ENCODE results near the gene MACF1.

Gene MACF1

DNA sequence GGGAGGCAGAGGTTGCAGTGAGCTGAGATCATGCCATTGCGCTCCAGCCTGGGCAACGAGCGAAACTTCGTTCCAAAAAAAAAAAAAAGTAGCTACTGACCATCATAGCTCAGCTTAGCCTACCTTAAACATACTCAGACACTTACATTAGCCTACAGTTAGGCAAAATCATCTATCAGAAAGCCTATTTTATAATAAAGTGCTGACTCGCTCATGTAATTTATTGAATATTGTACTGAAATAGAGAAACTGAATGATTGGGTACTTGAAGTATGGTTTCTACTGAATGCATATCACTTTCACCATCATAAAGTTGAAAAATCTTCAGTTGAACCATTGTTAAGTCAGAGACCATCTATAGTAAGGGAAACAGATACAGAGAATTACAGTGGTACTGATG, 193.0 kb downstream of the MACF1 start:
- no peak for DNase-seq (ENCODE audit: low spot score)
- in situ Hi-C loops (cut with MboI; ENCODE audit: low sequenced_read_pairs, unreplicated experiment): no loop called here
- TF ChIP-seq, protein P1, sequence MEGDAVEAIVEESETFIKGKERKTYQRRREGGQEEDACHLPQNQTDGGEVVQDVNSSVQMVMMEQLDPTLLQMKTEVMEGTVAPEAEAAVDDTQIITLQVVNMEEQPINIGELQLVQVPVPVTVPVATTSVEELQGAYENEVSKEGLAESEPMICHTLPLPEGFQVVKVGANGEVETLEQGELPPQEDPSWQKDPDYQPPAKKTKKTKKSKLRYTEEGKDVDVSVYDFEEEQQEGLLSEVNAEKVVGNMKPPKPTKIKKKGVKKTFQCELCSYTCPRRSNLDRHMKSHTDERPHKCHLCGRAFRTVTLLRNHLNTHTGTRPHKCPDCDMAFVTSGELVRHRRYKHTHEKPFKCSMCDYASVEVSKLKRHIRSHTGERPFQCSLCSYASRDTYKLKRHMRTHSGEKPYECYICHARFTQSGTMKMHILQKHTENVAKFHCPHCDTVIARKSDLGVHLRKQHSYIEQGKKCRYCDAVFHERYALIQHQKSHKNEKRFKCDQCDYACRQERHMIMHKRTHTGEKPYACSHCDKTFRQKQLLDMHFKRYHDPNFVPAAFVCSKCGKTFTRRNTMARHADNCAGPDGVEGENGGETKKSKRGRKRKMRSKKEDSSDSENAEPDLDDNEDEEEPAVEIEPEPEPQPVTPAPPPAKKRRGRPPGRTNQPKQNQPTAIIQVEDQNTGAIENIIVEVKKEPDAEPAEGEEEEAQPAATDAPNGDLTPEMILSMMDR (IDR thresholded peaks at IDR 0.05; ENCODE audit: borderline replicate concordance, control extremely low read depth, extremely low read depth, insufficient read depth, missing control alignments): no peak

DNA sequence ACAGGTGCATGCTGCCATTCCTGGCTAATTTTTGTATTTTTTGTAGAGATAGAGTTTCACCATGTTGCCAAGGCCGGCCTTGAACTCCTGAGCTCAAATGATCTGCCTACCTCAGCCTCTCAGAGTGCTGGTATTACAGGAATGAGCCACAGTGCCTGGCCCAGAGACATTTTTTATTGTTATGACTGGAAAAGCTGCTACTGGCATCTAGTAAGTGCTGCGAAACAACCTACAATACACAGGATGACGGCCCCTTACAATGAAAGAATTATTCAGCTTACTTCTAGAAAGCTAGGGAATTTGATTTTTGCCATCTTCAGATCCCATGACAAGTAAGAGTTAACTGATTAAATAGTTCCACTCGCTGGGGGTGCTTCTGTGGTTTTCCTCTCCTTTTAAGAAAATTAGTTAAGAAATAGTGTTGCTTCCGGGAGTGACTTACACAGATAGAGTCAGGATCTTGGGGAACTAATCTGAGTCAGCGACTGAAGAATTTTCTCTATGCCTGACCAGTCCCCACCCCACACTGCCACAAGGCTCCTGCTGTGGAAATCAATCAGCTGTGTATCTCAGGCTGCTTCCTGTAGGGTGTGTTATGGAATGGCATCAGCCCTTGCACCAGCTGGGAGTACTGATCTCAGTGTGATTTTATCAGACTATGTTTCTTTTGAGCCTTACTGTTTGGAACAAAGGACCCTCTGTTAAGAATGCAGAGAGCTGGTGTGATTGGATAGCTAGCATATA, 194.0 kb downstream of the MACF1 start:
- no peak for DNase-seq (ENCODE audit: low spot score)
- in situ Hi-C loops (cut with MboI; ENCODE audit: low sequenced_read_pairs, unreplicated experiment): no loop called here
- TF ChIP-seq, protein P1 (IDR thresholded peaks at IDR 0.05; ENCODE audit: borderline replicate concordance, control extremely low read depth, extremely low read depth, insufficient read depth, missing control alignments): no peak

DNA sequence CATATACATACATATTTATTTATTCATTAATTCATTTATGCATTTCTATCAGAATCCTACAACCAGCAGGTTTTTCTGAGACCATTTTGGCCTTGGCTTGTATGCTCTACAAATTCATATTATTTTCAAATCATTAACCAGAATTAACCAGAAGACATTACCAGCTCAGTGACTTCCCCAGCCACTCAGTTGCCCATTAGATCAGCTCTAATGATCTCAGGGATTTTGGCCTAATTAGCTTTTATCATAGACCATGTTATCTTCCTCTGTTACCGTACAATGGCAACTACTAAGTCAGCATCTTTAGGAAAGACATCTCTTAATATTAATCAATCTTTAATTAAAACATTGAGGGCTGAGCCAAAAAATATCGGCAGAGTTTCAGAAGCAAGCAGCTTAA, 196.6 kb downstream of the MACF1 start:
- DNase-seq (ENCODE audit: low spot score): no peak
- TF ChIP-seq, protein P1 (IDR thresholded peaks at IDR 0.05; ENCODE audit: borderline replicate concordance, control extremely low read depth, extremely low read depth, insufficient read depth, missing control alignments): no peak
- in situ Hi-C loops (cut with MboI; ENCODE audit: low sequenced_read_pairs, unreplicated experiment): no loop called here

DNA sequence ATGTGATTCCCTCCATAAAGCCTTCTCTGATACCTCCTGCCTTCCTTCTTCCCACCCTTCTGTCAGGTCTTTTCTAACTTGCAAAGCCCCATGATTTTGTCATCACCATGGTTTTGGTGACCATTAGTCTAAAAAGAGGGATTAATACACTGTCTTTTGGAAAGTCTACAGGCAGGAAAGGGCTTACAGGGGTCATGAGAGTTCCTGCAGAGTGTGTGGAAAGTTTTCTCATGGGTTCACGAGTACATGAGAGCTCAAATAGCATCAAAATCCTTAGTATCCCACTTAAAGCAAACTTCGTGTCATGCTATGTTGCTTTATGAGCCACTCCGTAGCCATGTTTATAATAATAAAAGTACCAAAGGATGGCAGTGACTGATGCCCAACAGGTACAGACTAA, 200.4 kb downstream of the MACF1 start:
- TF ChIP-seq, protein P1 (IDR thresholded peaks at IDR 0.05; ENCODE audit: borderline replicate concordance, control extremely low read depth, extremely low read depth, insufficient read depth, missing control alignments): no peak
- DNase-seq (ENCODE audit: low spot score): no peak
- in situ Hi-C loops (cut with MboI; ENCODE audit: low sequenced_read_pairs, unreplicated experiment): no loop called here

DNA sequence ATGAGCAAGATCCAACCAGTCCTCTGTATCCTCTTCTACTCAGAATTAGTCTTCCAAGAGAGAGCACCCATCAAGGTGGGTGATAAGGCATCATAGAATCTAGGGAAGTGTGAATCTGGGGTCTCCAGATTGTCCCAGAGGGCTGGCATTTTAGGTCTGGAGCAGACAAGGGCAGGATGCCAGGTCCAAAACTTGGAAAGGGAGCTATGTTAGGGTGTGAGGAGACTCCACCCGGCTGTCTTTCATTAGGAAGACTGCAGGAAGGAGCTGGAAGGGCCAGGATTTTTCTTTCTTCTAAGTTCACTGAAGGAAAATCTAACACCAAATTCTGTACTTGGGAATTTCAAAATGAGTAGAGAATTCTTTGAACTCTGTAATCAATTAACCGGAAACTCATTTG, 200.9 kb downstream of the MACF1 start:
- no peak for DNase-seq (ENCODE audit: low spot score)
- TF ChIP-seq, protein P1 (IDR thresholded peaks at IDR 0.05; ENCODE audit: borderline replicate concordance, control extremely low read depth, extremely low read depth, insufficient read depth, missing control alignments): no peak
- in situ Hi-C loops (cut with MboI; ENCODE audit: low sequenced_read_pairs, unreplicated experiment): no loop called here

DNA sequence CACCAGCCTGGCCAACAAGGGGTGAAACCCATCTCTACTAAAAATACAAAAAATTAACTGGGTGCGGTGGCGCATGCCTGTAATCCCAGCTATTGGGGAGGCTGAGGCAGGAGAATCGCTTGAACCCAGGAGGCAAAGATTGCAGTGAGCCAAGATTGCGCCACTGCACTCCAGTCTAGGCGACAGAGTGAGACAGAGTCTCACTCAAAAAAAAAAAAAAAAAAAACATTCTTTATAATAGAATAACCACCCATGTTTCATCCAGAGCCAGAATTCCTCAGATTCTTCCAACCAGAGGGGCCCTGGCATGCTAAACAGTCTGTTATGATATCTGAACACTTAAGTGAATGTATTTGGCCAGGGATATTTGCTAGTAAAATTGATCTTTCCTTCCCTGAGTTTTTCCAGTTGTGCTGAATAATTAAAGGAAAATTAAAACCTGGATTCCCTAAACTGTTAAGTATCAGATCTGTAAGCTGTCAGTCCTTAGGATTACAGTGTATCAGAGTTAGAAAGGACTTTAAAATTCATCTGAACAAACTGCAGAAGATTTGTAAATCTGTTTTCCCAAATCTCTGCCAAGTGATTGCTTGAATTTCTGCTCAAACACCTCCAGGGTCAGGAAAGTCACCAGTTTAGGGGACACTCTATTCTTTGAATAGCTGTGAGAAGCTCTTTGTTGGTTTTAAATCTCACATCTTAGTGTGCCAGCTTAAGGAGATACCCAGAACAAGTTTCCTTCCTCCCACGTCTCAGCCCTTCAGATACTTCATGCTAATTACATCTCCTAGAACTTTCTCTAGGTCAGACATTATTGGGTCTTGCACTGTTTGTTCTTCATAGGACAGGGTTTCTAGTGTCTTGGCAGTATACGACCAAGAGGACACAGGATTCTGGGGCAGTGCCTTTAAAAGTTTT, 202.3 kb downstream of the MACF1 start:
- TF ChIP-seq, protein P1 (IDR thresholded peaks at IDR 0.05; ENCODE audit: borderline replicate concordance, control extremely low read depth, extremely low read depth, insufficient read depth, missing control alignments): no peak
- no peak for DNase-seq (ENCODE audit: low spot score)
- in situ Hi-C loops (cut with MboI; ENCODE audit: low sequenced_read_pairs, unreplicated experiment): no loop called here

Data from GM13976 (cell line).